H1 (cell line): ENCODE results near the gene CDH19. TPM values are rescaled to one million over a fixed set of nuclear protein-coding genes. Genes with fewer than 3 reads are reported as not detected.

Source experiments
- CTCF ChIA-PET: fragments of 300-600 bp; sonication (Branson Sonifier 250); formaldehyde crosslinking; loops from one replicate; lab custom pipeline; 2021; ENCODE audit not compliant: partially characterized antibody; lab: Charles Lee
- POLR2A ChIA-PET: fragments of 300-600 bp; sonication (Branson Sonifier 250); formaldehyde crosslinking; loops from one replicate; lab custom pipeline; 2021; ENCODE audit warnings: inconsistent platforms; ENCODE audit not compliant: partially characterized antibody; lab: Charles Lee
- DNase-seq, 2 experiments: peaks; one replicate each; pipeline versions ENCODE4 v3.0.0 to v3.0.0-alpha.2; 2010 to 2022; ENCODE audit warnings: low spot score in 2 of 2, low read depth in 1 of 2, mixed read lengths in 1 of 2
- FAIRE-seq: peaks from 2 replicates; lab custom pipeline; 2011; peaks lifted over from hg19 to GRCh38; lab: Jason Lieb, UNC
- H2AFZ ChIP-seq: 2 replicates; pipeline ENCODE4 v1.8.1; 2012; ENCODE audit warnings: low read length, inconsistent platforms
- H2AK5ac ChIP-seq: 2 replicates; pipeline ENCODE4 v1.6.1; 2013; ENCODE audit warnings: low read depth, low read length
- H2BK120ac ChIP-seq: replicated peaks from 2 replicates; pipeline ENCODE3; 2013; ENCODE audit warnings: low read depth, low read length, inconsistent platforms
- H2BK12ac ChIP-seq: 2 replicates; pipeline ENCODE4 v1.6.1; 2013; ENCODE audit warnings: low read depth, low read length
- H2BK15ac ChIP-seq: 2 replicates; pipeline ENCODE4 v1.6.1; 2013; ENCODE audit warnings: low read length
- H2BK20ac ChIP-seq: 2 replicates; pipeline ENCODE4 v1.6.1; 2013; ENCODE audit warnings: low read length
- H2BK5ac ChIP-seq: 2 replicates; pipeline ENCODE4 v1.6.1; 2013; ENCODE audit warnings: low read depth, low read length
- H3K14ac ChIP-seq: 2 replicates; pipeline ENCODE4 v1.6.1; 2013; ENCODE audit warnings: inconsistent platforms; ENCODE audit not compliant: insufficient read length
- H3K18ac ChIP-seq: 2 replicates; pipeline ENCODE4 v1.6.1; 2013; ENCODE audit warnings: low read length; ENCODE audit errors: extremely low read depth
- H3K23ac ChIP-seq: 2 replicates; pipeline ENCODE4 v1.6.1; 2013; ENCODE audit warnings: inconsistent platforms; ENCODE audit not compliant: insufficient read length
- H3K23me2 ChIP-seq: 2 replicates; pipeline ENCODE4 v1.6.1; 2013; ENCODE audit warnings: low read depth, low read length
- H3K27ac ChIP-seq: 2 replicates; pipeline ENCODE4 v1.6.1; 2011; ENCODE audit warnings: low read depth, low read length, inconsistent platforms
- H3K27me3 ChIP-seq, 4 experiments: replicated peaks in 1 of 4; 1 replicate in 1 of 4; 2 replicates in 3 of 4; pipeline versions ENCODE4 v1.6.1 to v1.8.1; 2011 to 2013; ENCODE audit warnings: low read length in 3 of 4, mild to moderate bottlenecking in 3 of 4, inconsistent platforms in 2 of 4, mixed read lengths in 2 of 4, moderate library complexity in 1 of 4; ENCODE audit not compliant: control insufficient read depth in 3 of 4, insufficient read depth in 3 of 4; ENCODE audit errors: extremely low read depth in 1 of 4
- H3K36me3 ChIP-seq, 4 experiments: 2 replicates each; pipeline versions ENCODE4 v1.6.1 to v1.8.1; 2011 to 2013; ENCODE audit warnings: mild to moderate bottlenecking in 4 of 4, low read length in 3 of 4, moderate library complexity in 2 of 4, control low read depth in 1 of 4, inconsistent platforms in 1 of 4; ENCODE audit not compliant: insufficient read depth in 4 of 4, control insufficient read depth in 2 of 4
- H3K4ac ChIP-seq: replicated peaks from 2 replicates; pipeline ENCODE3; 2013; ENCODE audit warnings: low read length, low read depth, mixed read lengths, inconsistent platforms; ENCODE audit not compliant: insufficient read length
- H3K4me1 ChIP-seq, 4 experiments: replicated peaks in 1 of 4; 1 replicate in 1 of 4; 2 replicates in 3 of 4; pipeline versions ENCODE4 v1.6.1 to v1.8.1; 2011 to 2013; ENCODE audit warnings: low read length in 3 of 4, inconsistent platforms in 2 of 4, mixed read lengths in 1 of 4; ENCODE audit not compliant: insufficient read depth in 4 of 4, control insufficient read depth in 3 of 4
- H3K4me2 ChIP-seq, 2 experiments: 2 replicates each; pipeline versions ENCODE4 v1.6.1 to v1.8.1; 2011 to 2013; ENCODE audit warnings: low read depth in 2 of 2, low read length in 2 of 2, control low read depth in 1 of 2, inconsistent platforms in 1 of 2, mild to moderate bottlenecking in 1 of 2; ENCODE audit not compliant: insufficient read depth in 1 of 2
- H3K4me3 ChIP-seq, 4 experiments: fragments of 200-600, 300-600 bp in 1 of 4; sonication (generic), shearing (Covaris generic), sonication (Bioruptor Twin) in 1 of 4; 2 replicates each; pipeline versions ENCODE4 v1.5.1 to v1.8.1; 2011 to 2016; ENCODE audit warnings: low read length in 4 of 4, low read depth in 3 of 4, control low read depth in 2 of 4, inconsistent platforms in 2 of 4, mild to moderate bottlenecking in 2 of 4, mixed read lengths in 1 of 4, moderate library complexity in 1 of 4; ENCODE audit not compliant: insufficient read depth in 2 of 4; ENCODE audit errors: extremely low read depth in 1 of 4
- H3K56ac ChIP-seq: replicated peaks from 2 replicates; pipeline ENCODE3; 2013; ENCODE audit warnings: low read depth, mild to moderate bottlenecking, mixed read lengths, low read length, inconsistent platforms; ENCODE audit not compliant: insufficient read length
- H3K79me1 ChIP-seq: 2 replicates; pipeline ENCODE4 v1.6.1; 2013; ENCODE audit warnings: low read depth, low read length, control low read depth
- H3K79me2 ChIP-seq, 2 experiments: 2 replicates each; pipeline versions ENCODE4 v1.6.1 to v1.8.1; 2012 to 2013; ENCODE audit warnings: low read length in 2 of 2, mild to moderate bottlenecking in 2 of 2, inconsistent platforms in 1 of 2; ENCODE audit not compliant: insufficient read depth in 2 of 2, control insufficient read depth in 1 of 2
- H3K9ac ChIP-seq, 4 experiments: replicated peaks in 1 of 4; 1 replicate in 1 of 4; 2 replicates in 3 of 4; pipeline versions ENCODE4 v1.6.1 to v1.8.1; 2011 to 2013; ENCODE audit warnings: low read depth in 3 of 4, low read length in 3 of 4, control low read depth in 2 of 4, mild to moderate bottlenecking in 2 of 4, moderate library complexity in 2 of 4, inconsistent platforms in 1 of 4; ENCODE audit errors: extremely low read depth in 1 of 4
- H3K9me3 ChIP-seq, 2 experiments: 2 replicates each; pipeline versions ENCODE4 v1.6.1 to v1.8.1; 2012 to 2013; ENCODE audit warnings: mild to moderate bottlenecking in 2 of 2, moderate library complexity in 2 of 2, control low read depth in 1 of 2, inconsistent platforms in 1 of 2, low read depth in 1 of 2, low read length in 1 of 2, mixed read lengths in 1 of 2; ENCODE audit not compliant: insufficient read depth in 2 of 2
- H4K20me1 ChIP-seq, 2 experiments: replicated peaks in 1 of 2; 2 replicates each; pipeline versions ENCODE3 to v1.8.1; 2011 to 2013; ENCODE audit warnings: inconsistent platforms in 2 of 2, low read length in 2 of 2, mild to moderate bottlenecking in 1 of 2; ENCODE audit not compliant: insufficient read depth in 2 of 2, control insufficient read depth in 1 of 2
- H4K5ac ChIP-seq: 2 replicates; pipeline ENCODE4 v1.6.1; 2013; ENCODE audit warnings: low read length, low read depth, mixed read lengths, inconsistent platforms; ENCODE audit not compliant: insufficient read length
- H4K8ac ChIP-seq: 2 replicates; pipeline ENCODE4 v1.8.0; 2013; ENCODE audit warnings: mild to moderate bottlenecking, moderate library complexity, low read length, inconsistent platforms; ENCODE audit not compliant: insufficient read depth; ENCODE audit errors: extremely low read depth
- H4K91ac ChIP-seq: replicated peaks from 2 replicates; pipeline ENCODE3; 2013; ENCODE audit warnings: low read length, mixed read lengths, inconsistent platforms; ENCODE audit not compliant: insufficient read length
- CBX5 ChIP-seq: fragments of 300-800, 300-1000 bp; sonication (generic); IDR thresholded peaks from 2 replicates; pipeline ENCODE4 v1.7.1; 2016; ENCODE audit warnings: antibody characterized with exemption, low read length, low read depth
- RAD21 ChIP-seq, 2 experiments: IDR thresholded peaks in 1 of 2; conservative IDR thresholded peaks in 1 of 2; 2 replicates each; pipeline ENCODE4 v1.6.1; 2011; ENCODE audit warnings: low read depth in 2 of 2, low read length in 2 of 2, improper control_type of control experiment in 1 of 2, inconsistent platforms in 1 of 2, mild to moderate bottlenecking in 1 of 2, moderate library complexity in 1 of 2
- RBBP5 ChIP-seq: IDR thresholded peaks from 2 replicates; pipeline ENCODE4 v1.7.1; 2012; ENCODE audit warnings: low read depth, mild to moderate bottlenecking, inconsistent platforms, low read length, moderate library complexity, borderline replicate concordance
- WGBS, 2 experiments: shearing (Covaris generic) in 1 of 2; methylation state at CpG; one replicate each; pipeline versions ENCODE4 v1.1.6 to v1.1.7; 2013 to 2015; ENCODE audit warnings: low lambda C conversion rate in 2 of 2, mixed read lengths in 2 of 2, inconsistent platforms in 1 of 2, low coverage in 1 of 2, missing lambda C conversion rate in 1 of 2; ENCODE audit not compliant: insufficient replicate concordance in 2 of 2, insufficient coverage in 1 of 2, insufficient read length in 1 of 2; ENCODE audit errors: extremely low coverage in 1 of 2, missing lambda C conversion rate in 1 of 2; 5-methylcytosine and 5-hydroxymethylcytosine counted together
- polyA plus RNA-seq, 7 experiments: library from polyadenylated mRNA; depleted of rRNA in 3 of 7; stranded (reverse) in 5 of 7; unstranded in 2 of 7; fragments of >200 nt in 5 of 7; fragments of 200-250 nt in 2 of 7; gene quantifications; 1 replicate in 5 of 7; 2 replicates in 1 of 7; 4 replicates in 1 of 7; pipeline versions ENCODE4 v1.2.1 to v1.2.3, GENCODE V29; 2011 to 2013; ENCODE audit warnings: missing spikeins in 2 of 7, mixed read lengths in 2 of 7
- total RNA-seq: library from RNA; stranded (reverse); fragmentation: NEBNext Ultra II Directional; extraction: Animal tissue kit (Norgen Biotek cat#: 25700); gene quantifications from 2 replicates; pipeline ENCODE4 v1.2.1, GENCODE V29; 2021
- TF ChIP-seq, protein P1 (sequence below): IDR thresholded peaks from 2 replicates; pipeline ENCODE4 v1.6.1; 2012; ENCODE audit warnings: low read length, inconsistent platforms
- TF ChIP-seq, protein P2 (sequence below), 3 experiments: IDR thresholded peaks; 1 replicate in 2 of 3; 2 replicates in 1 of 3; pipeline versions ENCODE4 v1.5.1 to v1.6.1; 2011; ENCODE audit warnings: low read length in 3 of 3, mild to moderate bottlenecking in 3 of 3, inconsistent platforms in 2 of 3, low read depth in 1 of 3, moderate library complexity in 1 of 3; ENCODE audit not compliant: insufficient read depth in 1 of 3; ENCODE audit errors: control extremely low read depth in 1 of 3

Gene CDH19
- total and polyA plus RNA-seq, 2 of the 8 experiments (the other 6 are each of a cell fraction or from before 2014, with no cell fraction given) = not detected

DNA sequence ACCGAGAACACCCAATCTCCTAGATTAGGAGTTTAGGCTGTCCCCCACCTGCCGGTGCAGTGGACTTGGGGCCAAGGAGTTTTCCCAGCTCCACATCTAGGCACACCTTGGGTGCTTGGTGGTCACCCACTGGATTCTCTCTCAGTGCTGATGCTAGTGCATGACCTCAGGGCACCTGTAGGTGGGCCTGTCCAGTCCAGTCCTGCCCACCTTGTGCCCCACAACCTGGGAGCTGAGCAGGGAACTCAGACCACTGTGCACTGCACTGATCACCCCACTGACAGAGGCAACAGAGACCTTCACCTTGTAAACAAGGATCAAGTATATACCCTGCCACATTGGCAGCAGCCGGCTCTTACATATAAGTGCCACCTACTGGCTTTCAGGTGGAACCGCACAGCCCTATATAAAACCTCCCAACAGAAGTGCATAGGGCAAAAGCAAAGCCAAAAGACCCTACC is 12.7 kb upstream of the CDH19 start:
- no peaks in the 10 kb centered on the region for H3K36me3 ChIP-seq
- H3K27ac ChIP-seq = no peak overlapping the region
- H4K91ac ChIP-seq = no peak overlapping the region
- no peak overlapping the region for H3K9ac ChIP-seq
- no peak overlapping the region for H3K14ac ChIP-seq
- H2BK15ac ChIP-seq = no peak overlapping the region
- H3K9me3 ChIP-seq = no peaks in the 10 kb centered on the region
- H4K5ac ChIP-seq = no peak overlapping the region
- peak overlapping the region; percentile 71; the same call in 1 of the 2 replicates for H4K8ac ChIP-seq
- WGBS, 2 experiments = 65% methylated on average over 4 of the region's 4 CpGs; no CpG with 5 or more reads in 1 of the 2 experiments
- H3K18ac ChIP-seq = no peak overlapping the region
- POLR2A ChIA-PET = no interaction called here
- no peaks in the 10 kb centered on the region for H3K79me1 ChIP-seq
- H2AFZ ChIP-seq = peak overlapping the region; percentile 99
- H3K4ac ChIP-seq = no peak overlapping the region
- peak overlapping the region; percentile 40; the same call in 1 of the 2 replicates for H2BK5ac ChIP-seq
- no peaks in the 10 kb centered on the region for H3K4me1 ChIP-seq
- H2BK120ac ChIP-seq = no peak overlapping the region
- no peaks in the 10 kb centered on the region for H3K27me3 ChIP-seq
- TF ChIP-seq CBX5 (no peak), RAD21 (IDR thresholded peaks at IDR 0.05 in 1 of 2, conservative IDR thresholded peaks at IDR 0.05 in 1 of 2; ENCODE audit: low read depth in 2 of 2, low read length in 2 of 2) (peak; percentile 56 to 75), RBBP5 (no peak)
- TF ChIP-seq, protein P1, sequence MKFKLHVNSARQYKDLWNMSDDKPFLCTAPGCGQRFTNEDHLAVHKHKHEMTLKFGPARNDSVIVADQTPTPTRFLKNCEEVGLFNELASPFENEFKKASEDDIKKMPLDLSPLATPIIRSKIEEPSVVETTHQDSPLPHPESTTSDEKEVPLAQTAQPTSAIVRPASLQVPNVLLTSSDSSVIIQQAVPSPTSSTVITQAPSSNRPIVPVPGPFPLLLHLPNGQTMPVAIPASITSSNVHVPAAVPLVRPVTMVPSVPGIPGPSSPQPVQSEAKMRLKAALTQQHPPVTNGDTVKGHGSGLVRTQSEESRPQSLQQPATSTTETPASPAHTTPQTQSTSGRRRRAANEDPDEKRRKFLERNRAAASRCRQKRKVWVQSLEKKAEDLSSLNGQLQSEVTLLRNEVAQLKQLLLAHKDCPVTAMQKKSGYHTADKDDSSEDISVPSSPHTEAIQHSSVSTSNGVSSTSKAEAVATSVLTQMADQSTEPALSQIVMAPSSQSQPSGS = no peak
- TF ChIP-seq, protein P2, sequence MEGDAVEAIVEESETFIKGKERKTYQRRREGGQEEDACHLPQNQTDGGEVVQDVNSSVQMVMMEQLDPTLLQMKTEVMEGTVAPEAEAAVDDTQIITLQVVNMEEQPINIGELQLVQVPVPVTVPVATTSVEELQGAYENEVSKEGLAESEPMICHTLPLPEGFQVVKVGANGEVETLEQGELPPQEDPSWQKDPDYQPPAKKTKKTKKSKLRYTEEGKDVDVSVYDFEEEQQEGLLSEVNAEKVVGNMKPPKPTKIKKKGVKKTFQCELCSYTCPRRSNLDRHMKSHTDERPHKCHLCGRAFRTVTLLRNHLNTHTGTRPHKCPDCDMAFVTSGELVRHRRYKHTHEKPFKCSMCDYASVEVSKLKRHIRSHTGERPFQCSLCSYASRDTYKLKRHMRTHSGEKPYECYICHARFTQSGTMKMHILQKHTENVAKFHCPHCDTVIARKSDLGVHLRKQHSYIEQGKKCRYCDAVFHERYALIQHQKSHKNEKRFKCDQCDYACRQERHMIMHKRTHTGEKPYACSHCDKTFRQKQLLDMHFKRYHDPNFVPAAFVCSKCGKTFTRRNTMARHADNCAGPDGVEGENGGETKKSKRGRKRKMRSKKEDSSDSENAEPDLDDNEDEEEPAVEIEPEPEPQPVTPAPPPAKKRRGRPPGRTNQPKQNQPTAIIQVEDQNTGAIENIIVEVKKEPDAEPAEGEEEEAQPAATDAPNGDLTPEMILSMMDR (IDR thresholded peaks at IDR 0.05; ENCODE audit: control extremely low read depth in 1 of 3, insufficient read depth in 1 of 3, low read depth in 1 of 3, low read length in 3 of 3) = peak; percentile 30 to 71 (median 70)
- CTCF ChIA-PET = interaction anchor here (0.6 to 4.0 kb wide), 19 partner anchors 8 to 545 kb away, joined by 3 to 18 read pairs (median 4); no protein-coding TSS in a partner anchor
- H3K56ac ChIP-seq = no peak overlapping the region
- H2BK20ac ChIP-seq = 0 out of 2 replicates have a peak overlapping the region, but pooled peaks have one; percentile 83
- H4K20me1 ChIP-seq = no peaks in the 10 kb centered on the region
- no peak overlapping the region for H3K23ac ChIP-seq
- no peaks in the 10 kb centered on the region for H3K23me2 ChIP-seq
- no peak overlapping the region for H3K4me2 ChIP-seq
- H2AK5ac ChIP-seq = no peak overlapping the region
- 0 out of 2 replicates have a peak overlapping the region, but pooled peaks have one; percentile 35 for H2BK12ac ChIP-seq
- DNase-seq (peak in 1 of 2 experiments; percentile 52), FAIRE-seq (peak; percentile 75)
- H3K79me2 ChIP-seq = no peaks in the 10 kb centered on the region
- no peak overlapping the region for H3K4me3 ChIP-seq
